Panc1 (cell line): ENCODE data around the gene ZSWIM7. TPM values are rescaled to one million over a fixed set of nuclear protein-coding genes. Genes with fewer than 3 reads are reported as not detected.

Source experiments
- ATAC-seq: fragments of 200-7000 bp; cut with Tn5 transposase; 2 replicates; pipeline ENCODE4 v1.9.1; 2020; ENCODE audit warnings: mild to moderate bottlenecking, moderate library complexity
- BruUV-seq: library from RNA; stranded (reverse); fragments of 400-500 nt; replicated peaks from 2 replicates; lab custom pipeline; 2021; lab: Mats Ljungman, UMichigan
- CTCF ChIA-PET: fragments of 300-600 bp; sonication (Branson Sonifier 250); formaldehyde crosslinking; loops from one replicate; lab custom pipeline; 2022; ENCODE audit warnings: antibody characterized with exemption; lab: Charles Lee
- POLR2A ChIA-PET: fragments of 300-600 bp; sonication (Branson Sonifier 250); formaldehyde crosslinking; loops from one replicate; lab custom pipeline; 2022; ENCODE audit warnings: antibody characterized with exemption; lab: Charles Lee
- DNase-seq: peaks from one replicate; pipeline ENCODE4 v3.0.0-alpha.2; 2010; ENCODE audit warnings: low read depth, low spot score
- H3K27ac ChIP-seq: 2 replicates; pipeline ENCODE4 v1.5.1; 2011; ENCODE audit warnings: mild to moderate bottlenecking, low read length, inconsistent platforms
- H3K27me3 ChIP-seq: fragments of 200-500 bp; sonication (Bioruptor generic); 2 replicates; pipeline ENCODE4 v1.6.0; 2014; ENCODE audit warnings: low read length, inconsistent platforms; ENCODE audit not compliant: control insufficient read depth, insufficient read depth
- H3K36me3 ChIP-seq: fragments of 200-500 bp; sonication (Bioruptor generic); 2 replicates; pipeline ENCODE4 v1.5.1; 2014; ENCODE audit warnings: inconsistent platforms, mild to moderate bottlenecking, low read length, moderate library complexity; ENCODE audit not compliant: control insufficient read depth, insufficient read depth
- H3K4me1 ChIP-seq: 2 replicates; pipeline ENCODE4 v1.5.1; 2011; ENCODE audit warnings: inconsistent platforms, mild to moderate bottlenecking, low read length, moderate library complexity; ENCODE audit not compliant: control insufficient read depth, insufficient read depth
- H3K4me3 ChIP-seq, 2 experiments: 2 replicates each; pipeline ENCODE4 v1.5.1; 2011 to 2012; ENCODE audit warnings: low read depth in 2 of 2, low read length in 2 of 2, mild to moderate bottlenecking in 2 of 2, inconsistent platforms in 1 of 2, moderate library complexity in 1 of 2
- H3K9me3 ChIP-seq: fragments of 200-500 bp; sonication (Bioruptor generic); 2 replicates; pipeline ENCODE4 v1.5.1; 2014; ENCODE audit warnings: low read depth, mild to moderate bottlenecking, inconsistent platforms, low read length, moderate library complexity; ENCODE audit not compliant: control insufficient read depth, insufficient read depth
- CTCF ChIP-seq: fragments of 450-650 bp; IDR thresholded peaks from 2 replicates; pipeline ENCODE4 v1.5.1; 2017; ENCODE audit warnings: mild to moderate bottlenecking
- POLR2AphosphoS5 ChIP-seq: IDR thresholded peaks from 2 replicates; pipeline ENCODE4 v1.6.1; 2012; ENCODE audit warnings: mild to moderate bottlenecking, low read depth, low read length, moderate library complexity
- REST ChIP-seq, 2 experiments: IDR thresholded peaks; 2 replicates each; pipeline ENCODE4 v1.6.1; 2011 to 2012; ENCODE audit warnings: low read depth in 2 of 2, control low read depth in 1 of 2, low read length in 1 of 2, mild to moderate bottlenecking in 1 of 2, moderate library complexity in 1 of 2; ENCODE audit not compliant: insufficient read depth in 1 of 2
- SIN3A ChIP-seq: IDR thresholded peaks from 2 replicates; pipeline ENCODE4 v1.6.1; 2012; ENCODE audit warnings: low read depth, mild to moderate bottlenecking, low read length, moderate library complexity, borderline replicate concordance; ENCODE audit not compliant: insufficient read depth
- TCF7L2 ChIP-seq: IDR thresholded peaks from 2 replicates; pipeline ENCODE4 v1.6.1; 2011; ENCODE audit warnings: mild to moderate bottlenecking, low read depth, low read length, inconsistent platforms
- in situ Hi-C: cut with HindIII; loops from 2 replicates; pipeline ENCODE4 v1.10.0; 2016; ENCODE audit warnings: low sequenced_read_pairs, low pct_unique_long_range_greater_than_20kb
- intact Hi-C: fragments of 100-400 bp; cut with micrococcal nuclease; formaldehyde crosslinking; loops from one replicate; pipeline ENCODE4 v1.10.0; 2022; ENCODE audit not compliant: unreplicated experiment
- total RNA-seq: library from RNA; stranded (reverse); gene quantifications from one replicate; pipeline ENCODE4 v1.2.1, GENCODE V29; 2021; ENCODE audit not compliant: unreplicated experiment

Gene ZSWIM7
- total RNA-seq, 1 experiment from 2014 or later, result 17.5 TPM

GRCh38 chr17:16046966-16047365 lies 47.5 kb upstream of the ZSWIM7 start:
- H3K27me3 ChIP-seq, result no peaks in the 10 kb centered on the region
- DNase-seq, result no peak
- H3K4me1 ChIP-seq, result no peaks in the 10 kb centered on the region
- H3K4me3 ChIP-seq, result no peak overlapping the region
- H3K27ac ChIP-seq, result no peak overlapping the region
- no TSS peak for BruUV-seq
- no peaks in the 10 kb centered on the region for H3K9me3 ChIP-seq
- ATAC-seq, result no peak
- POLR2A ChIA-PET, result interaction anchor here (0.6 kb wide), 1 partner anchor 290 kb away, joined by 5 read pairs; no protein-coding TSS in a partner anchor
- TF ChIP-seq CTCF (no peak), TCF7L2 (no peak), REST (IDR thresholded peaks at IDR 0.05; ENCODE audit: insufficient read depth in 1 of 2, low read depth in 2 of 2, low read length in 1 of 2) (no peak), SIN3A (no peak), POLR2AphosphoS5 (no peak)
- CTCF ChIA-PET, result no interaction called here
- intact Hi-C loops (no loop called here), in situ Hi-C loops (no loop called here)
- H3K36me3 ChIP-seq, result peaks cover 16% of the 10 kb centered on the region

DNA sequence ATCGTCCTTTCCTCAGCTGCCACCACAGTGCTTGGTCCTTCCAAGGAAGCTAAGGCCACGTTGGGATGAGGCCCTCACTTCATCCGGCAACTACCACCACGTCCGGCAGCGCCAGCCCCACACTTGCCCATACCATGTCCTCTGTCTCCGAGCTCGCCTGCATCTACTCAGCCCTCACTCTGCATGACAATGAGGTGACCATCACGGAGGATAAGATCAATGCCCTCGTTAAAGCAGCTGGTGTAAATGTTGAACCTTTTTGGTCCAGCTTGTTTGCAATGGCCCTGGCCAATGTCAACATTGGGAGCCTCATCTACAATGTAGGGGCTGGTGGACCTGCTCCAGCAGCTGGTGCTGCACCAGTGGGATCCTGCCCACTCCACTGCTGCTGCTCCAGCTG lies 45.0 kb upstream of the ZSWIM7 start:
- CTCF ChIA-PET, result no interaction called here
- ATAC-seq, result no peak

More for the DNA sequence above, 45.0 kb upstream of the ZSWIM7 start:
- DNase-seq, result no peak
- TF ChIP-seq REST (IDR thresholded peaks at IDR 0.05; ENCODE audit: insufficient read depth in 1 of 2, low read depth in 2 of 2, low read length in 1 of 2) (no peak), CTCF (no peak), SIN3A (no peak), POLR2AphosphoS5 (no peak), TCF7L2 (no peak)
- Histone ChIP-seq H3K27ac (no peak overlapping the region), H3K36me3 (peaks cover 16% of the 10 kb centered on the region), H3K9me3 (no peaks in the 10 kb centered on the region), H3K27me3 (no peaks in the 10 kb centered on the region), H3K4me3 (no peak overlapping the region), H3K4me1 (no peaks in the 10 kb centered on the region)
- in situ Hi-C loops (no loop called here), intact Hi-C loops (no loop called here)
- no TSS peak for BruUV-seq
- POLR2A ChIA-PET, result no interaction called here
